Endothelial cell of umbilical vein (primary cell): ENCODE measurements around the gene NFATC2. TPM values are rescaled to one million over a fixed set of nuclear protein-coding genes. Genes with fewer than 3 reads are reported as not detected.

Source experiments
- BruUV-seq: library from RNA; stranded (reverse); fragments of 400-500 nt; replicated peaks from 2 replicates; lab custom pipeline; 2021; lab: Mats Ljungman, UMichigan
- CTCF ChIA-PET: fragments of 300-600, 350-600 bp; sonication (Branson Sonifier 250); formaldehyde crosslinking; loops from one replicate; lab custom pipeline; 2021; ENCODE audit warnings: antibody characterized with exemption, inconsistent platforms; lab: Charles Lee
- POLR2A ChIA-PET: fragments of 300-600, 350-600 bp; sonication (Branson Sonifier 250); formaldehyde crosslinking; loops from one replicate; lab custom pipeline; 2021; ENCODE audit warnings: antibody characterized with exemption, inconsistent platforms; lab: Charles Lee
- DNase-seq: peaks from one replicate; pipeline ENCODE4 v3.0.0-alpha.2; 2011; ENCODE audit warnings: low read depth, low spot score
- FAIRE-seq: peaks from 2 replicates; lab custom pipeline; 2011; peaks lifted over from hg19 to GRCh38; lab: Jason Lieb, UNC
- H2AFZ ChIP-seq: 2 replicates; pipeline ENCODE4 v1.6.0; 2012; ENCODE audit warnings: low read depth, low read length, control low read depth, inconsistent platforms
- H3K27ac ChIP-seq: 2 replicates; pipeline ENCODE4 v1.5.1; 2011; ENCODE audit warnings: low read depth, mild to moderate bottlenecking, control low read depth, low read length, moderate library complexity; ENCODE audit not compliant: insufficient read depth
- H3K27me3 ChIP-seq, 2 experiments: 2 replicates each; pipeline versions ENCODE4 v1.6.0 to v1.6.1; 2011; ENCODE audit warnings: low read length in 2 of 2, mixed read lengths in 1 of 2; ENCODE audit not compliant: control insufficient read depth in 2 of 2, insufficient read depth in 2 of 2
- H3K36me3 ChIP-seq, 2 experiments: 2 replicates in 1 of 2; 3 replicates in 1 of 2; pipeline ENCODE4 v1.5.1; 2011; ENCODE audit warnings: low read length in 2 of 2, mild to moderate bottlenecking in 1 of 2, moderate library complexity in 1 of 2; ENCODE audit not compliant: control insufficient read depth in 2 of 2, insufficient read depth in 2 of 2; ENCODE audit errors: extremely low read depth in 1 of 2
- H3K4me1 ChIP-seq: 3 replicates; pipeline ENCODE4 v1.5.1; 2011; ENCODE audit warnings: mild to moderate bottlenecking, low read length; ENCODE audit not compliant: control insufficient read depth, insufficient read depth; ENCODE audit errors: extremely low read depth
- H3K4me2 ChIP-seq: 2 replicates; pipeline ENCODE4 v1.6.1; 2011; ENCODE audit warnings: low read length, control low read depth, mixed read lengths; ENCODE audit not compliant: insufficient read depth
- H3K4me3 ChIP-seq, 3 experiments: fragments of 200-600 bp in 1 of 3; sonication (generic), shearing (Covaris generic) in 1 of 3; replicated peaks in 1 of 3; 2 replicates each; pipeline ENCODE4 v1.5.1; 2011 to 2016; ENCODE audit warnings: control low read depth in 3 of 3, low read length in 3 of 3, mild to moderate bottlenecking in 2 of 3, inconsistent platforms in 1 of 3, low read depth in 1 of 3, moderate library complexity in 1 of 3; ENCODE audit not compliant: insufficient read depth in 1 of 3
- H3K79me2 ChIP-seq: 2 replicates; pipeline ENCODE4 v1.6.0; 2012; ENCODE audit warnings: low read length, inconsistent platforms; ENCODE audit not compliant: control insufficient read depth, insufficient read depth
- H3K9ac ChIP-seq: replicated peaks from 2 replicates; pipeline ENCODE3; 2011; ENCODE audit warnings: low read length, control low read depth; ENCODE audit not compliant: insufficient read depth; ENCODE audit errors: extremely low read depth
- H3K9me1 ChIP-seq: replicated peaks from 3 replicates; pipeline ENCODE4 v1.6.0; 2011; ENCODE audit warnings: mild to moderate bottlenecking, low read length; ENCODE audit not compliant: control insufficient read depth, insufficient read depth; ENCODE audit errors: extremely low read depth
- H3K9me3 ChIP-seq: replicated peaks from 2 replicates; pipeline ENCODE4 v1.5.1; 2012; ENCODE audit warnings: low read length, inconsistent platforms; ENCODE audit not compliant: control insufficient read depth, insufficient read depth
- H4K20me1 ChIP-seq: replicated peaks from 2 replicates; pipeline ENCODE3; 2011; ENCODE audit warnings: mild to moderate bottlenecking, low read length; ENCODE audit not compliant: control insufficient read depth, insufficient read depth; ENCODE audit errors: extremely low read depth
- CTCF ChIP-seq, 2 donors: IDR thresholded peaks; 1 replicate in 1 of 2; 2 replicates in 1 of 2; pipeline ENCODE4 v1.5.1; 2011; ENCODE audit warnings: low read length in 2 of 2, mild to moderate bottlenecking in 2 of 2, moderate library complexity in 2 of 2, control low read depth in 1 of 2, inconsistent platforms in 1 of 2, low read depth in 1 of 2; ENCODE audit not compliant: insufficient read depth in 1 of 2; ENCODE audit errors: extremely low read depth in 1 of 2
- EZH2 ChIP-seq: IDR thresholded peaks from 2 replicates; pipeline ENCODE4 v1.6.1; 2012; ENCODE audit warnings: borderline replicate concordance, low read depth, mild to moderate bottlenecking, moderate library complexity, low read length, inconsistent platforms; ENCODE audit not compliant: severe bottlenecking
- FOS ChIP-seq: IDR thresholded peaks from 2 replicates; pipeline ENCODE4 v1.6.1; 2011; ENCODE audit warnings: mild to moderate bottlenecking, low read length, moderate library complexity, borderline replicate concordance; ENCODE audit not compliant: insufficient read depth
- GATA2 ChIP-seq: IDR thresholded peaks from 2 replicates; pipeline ENCODE4 v1.7.0; 2011; ENCODE audit warnings: low read depth, mild to moderate bottlenecking, moderate library complexity, mixed read lengths, low read length; ENCODE audit not compliant: insufficient read length, insufficient read depth
- JUN ChIP-seq: IDR thresholded peaks from 2 replicates; pipeline ENCODE4 v1.6.1; 2011; ENCODE audit warnings: borderline replicate concordance, low read depth; ENCODE audit not compliant: insufficient read length, insufficient read depth
- MYC ChIP-seq: IDR thresholded peaks from one replicate; pipeline ENCODE4 v1.6.1; 2011; ENCODE audit warnings: mild to moderate bottlenecking, low read depth, low read length
- POLR2A ChIP-seq: IDR thresholded peaks from 2 replicates; pipeline ENCODE4 v1.6.1; 2012; ENCODE audit warnings: low read depth, mild to moderate bottlenecking, control low read depth, low read length
- POLR2AphosphoS5 ChIP-seq: IDR thresholded peaks from 2 replicates; pipeline ENCODE4 v1.6.1; 2012; ENCODE audit warnings: low read depth, mild to moderate bottlenecking, control low read depth, low read length, moderate library complexity; ENCODE audit not compliant: insufficient read depth
- dilution Hi-C: fragments of 300-500 bp; cut with MboI; formaldehyde crosslinking; loops from one replicate; pipeline ENCODE4 v1.15.0; 2019; ENCODE audit warnings: low sequenced_read_pairs; ENCODE audit not compliant: extremely low pct_ligation_motif_present
- intact Hi-C: fragments of 100-400 bp; cut with micrococcal nuclease; formaldehyde crosslinking; loops from one replicate; pipeline ENCODE4 v1.10.0; 2022
- polyA plus RNA-seq, 4 experiments: library from polyadenylated mRNA; depleted of rRNA in 3 of 4; stranded (reverse) in 3 of 4; unstranded in 1 of 4; fragments of >200 nt; gene quantifications; 2 replicates each; pipeline versions ENCODE4 v1.2.1 to v1.2.3, GENCODE V29; 2011 to 2012; ENCODE audit warnings: missing spikeins in 1 of 4
- total RNA-seq: library from RNA; stranded (reverse); gene quantifications from 2 replicates; pipeline ENCODE4 v1.2.3, GENCODE V29; 2021
- TF ChIP-seq, protein P1 (sequence below): IDR thresholded peaks from 2 replicates; pipeline ENCODE4 v1.6.1; 2011; ENCODE audit not compliant: insufficient read depth, insufficient read length

NFATC2 gene
- total and polyA plus RNA-seq, 2 donors (not counting 3 experiments of a cell fraction or from before 2014, with no cell fraction given), result 3.1 to 13.0 TPM

DNA sequence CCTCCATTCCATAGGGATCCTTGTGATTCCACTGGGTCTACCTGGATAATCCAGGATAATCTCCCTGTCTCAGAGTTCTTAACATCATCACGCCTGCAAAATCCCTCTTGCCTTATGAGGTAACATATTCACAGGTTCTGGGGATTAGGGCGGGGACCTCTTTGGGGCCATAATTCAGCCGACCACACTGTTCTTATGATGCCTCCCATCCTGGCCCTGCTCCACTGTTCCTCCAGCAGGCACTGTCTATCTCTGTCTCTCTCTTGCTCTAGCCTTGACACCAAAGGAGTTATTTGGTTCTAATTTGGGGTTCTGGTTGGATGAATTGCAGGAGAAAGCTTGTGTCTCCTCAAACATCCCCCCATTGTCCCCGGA, 168.1 kb downstream of the NFATC2 start:
- ChIA-PET POLR2A (no interaction called here), CTCF (interaction anchor here (1.1 to 6.3 kb wide), 9 partner anchors 12 to 592 kb away, joined by 3 to 99 read pairs (median 6); no protein-coding TSS in a partner anchor)
- BruUV-seq, result no TSS peak
- no peak for FAIRE-seq
- no peaks in the 10 kb centered on the region for H3K27me3 ChIP-seq
- no peaks in the 10 kb centered on the region for H3K9me1 ChIP-seq
- H3K4me2 ChIP-seq, result no peak overlapping the region
- no peaks in the 10 kb centered on the region for H3K9me3 ChIP-seq
- H3K36me3 ChIP-seq, result no peaks in the 10 kb centered on the region
- H3K27ac ChIP-seq, result peak overlapping the region; percentile 46
- no peak overlapping the region for H3K4me3 ChIP-seq
- H3K79me2 ChIP-seq, result no peaks in the 10 kb centered on the region
- dilution Hi-C loops, result no loop called here
- no peak for DNase-seq
- no peak overlapping the region for H2AFZ ChIP-seq
- H3K9ac ChIP-seq, result no peak overlapping the region
- H3K4me1 ChIP-seq, result peaks cover 24% of the 10 kb centered on the region
- no peak for TF ChIP-seq CTCF (IDR thresholded peaks at IDR 0.05; ENCODE audit: extremely low read depth in 1 of 2, insufficient read depth in 1 of 2, low read depth in 1 of 2, low read length in 2 of 2)
- TF ChIP-seq JUN, result no peak
- no peak for TF ChIP-seq GATA2
- TF ChIP-seq, protein P1, sequence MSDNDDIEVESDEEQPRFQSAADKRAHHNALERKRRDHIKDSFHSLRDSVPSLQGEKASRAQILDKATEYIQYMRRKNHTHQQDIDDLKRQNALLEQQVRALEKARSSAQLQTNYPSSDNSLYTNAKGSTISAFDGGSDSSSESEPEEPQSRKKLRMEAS, result no peak
- TF ChIP-seq POLR2A, result no peak
- TF ChIP-seq MYC, result no peak
- no peak for TF ChIP-seq EZH2
- TF ChIP-seq POLR2AphosphoS5, result no peak
- TF ChIP-seq FOS, result no peak
- intact Hi-C loops, result loop anchor here (1.0 to 10.0 kb wide), 10 partner anchors 9 to 708 kb away; no protein-coding TSS in a partner anchor
- no peaks in the 10 kb centered on the region for H4K20me1 ChIP-seq
